HEK293 (cell line): ENCODE measurements around the gene EXOC2.

Source experiments
- CTCF ChIA-PET: fragments of 350-600 bp; formaldehyde crosslinking; extraction: SDS; loops from one replicate; lab custom pipeline; 2021; ENCODE audit warnings: antibody characterized with exemption; lab: Yijun Ruan, JAX
- POLR2A ChIA-PET: fragments of 300-600 bp; formaldehyde crosslinking; extraction: SDS; loops from one replicate; lab custom pipeline; 2020; ENCODE audit warnings: antibody characterized with exemption, inconsistent platforms; lab: Yijun Ruan, JAX
- H3K27ac ChIP-seq: fragments of 200-500 bp; sonication (Bioruptor generic); 2 replicates; pipeline ENCODE4 v1.5.1; 2014; ENCODE audit warnings: low read depth, low read length, control low read depth, inconsistent platforms; ENCODE audit errors: extremely low read depth
- H3K36me3 ChIP-seq, 2 experiments: fragments of 200-500 bp in 1 of 2; sonication (Bioruptor generic) in 1 of 2; 1 replicate in 1 of 2; 2 replicates in 1 of 2; pipeline ENCODE4 v1.5.1; 2014 to 2017; ENCODE audit warnings: inconsistent platforms in 2 of 2, low read length in 2 of 2; ENCODE audit not compliant: control insufficient read depth in 2 of 2, insufficient read depth in 1 of 2
- H3K4me1 ChIP-seq: fragments of 200-500 bp; sonication (Bioruptor generic); 2 replicates; pipeline ENCODE4 v1.5.1; 2014; ENCODE audit warnings: mild to moderate bottlenecking, low read length, inconsistent platforms; ENCODE audit not compliant: control insufficient read depth, insufficient read depth
- H3K4me3 ChIP-seq: 2 replicates; pipeline ENCODE4 v1.5.1; 2011; ENCODE audit warnings: low read depth, mild to moderate bottlenecking, control low read depth, low read length, moderate library complexity
- H3K9me3 ChIP-seq: fragments of 200-500 bp; sonication (Bioruptor generic); 2 replicates; pipeline ENCODE4 v1.5.1; 2014; ENCODE audit warnings: low read depth, low read length, inconsistent platforms; ENCODE audit not compliant: control insufficient read depth, insufficient read depth
- MYNN ChIP-seq: fragments of 450-650 bp; formaldehyde crosslinking; IDR thresholded peaks from 2 replicates; pipeline ENCODE4 v1.5.1; 2016; ENCODE audit warnings: missing biosample characterization, missing genetic modification characterization, borderline replicate concordance
- PATZ1 ChIP-seq: fragments of 450-650 bp; formaldehyde crosslinking; IDR thresholded peaks from 2 replicates; pipeline ENCODE4 v1.5.1; 2016; ENCODE audit warnings: missing biosample characterization, missing genetic modification characterization
- TSHZ1 ChIP-seq: fragments of 450-650 bp; formaldehyde crosslinking; IDR thresholded peaks from 2 replicates; pipeline ENCODE4 v1.5.1; 2016; ENCODE audit warnings: missing biosample characterization, missing genetic modification characterization, borderline replicate concordance
- ZBTB1 ChIP-seq: fragments of 450-650 bp; formaldehyde crosslinking; IDR thresholded peaks from 2 replicates; pipeline ENCODE4 v1.5.1; 2016; ENCODE audit warnings: missing biosample characterization, missing genetic modification characterization
- ZNF132 ChIP-seq: fragments of 450-650 bp; formaldehyde crosslinking; IDR thresholded peaks from 2 replicates; pipeline ENCODE4 v1.5.1; 2017; ENCODE audit warnings: missing biosample characterization, missing genetic modification characterization, borderline replicate concordance
- ZNF16 ChIP-seq: fragments of 450-650 bp; formaldehyde crosslinking; IDR thresholded peaks from 2 replicates; pipeline ENCODE4 v1.5.1; 2016; ENCODE audit warnings: low read depth, missing biosample characterization, missing genetic modification characterization
- ZNF26 ChIP-seq: fragments of 450-650 bp; formaldehyde crosslinking; IDR thresholded peaks from 2 replicates; pipeline ENCODE4 v1.5.1; 2016; ENCODE audit warnings: missing biosample characterization, missing genetic modification characterization
- ZNF266 ChIP-seq: fragments of 450-650 bp; formaldehyde crosslinking; IDR thresholded peaks from 2 replicates; pipeline ENCODE4 v1.5.1; 2016; ENCODE audit warnings: missing biosample characterization, missing genetic modification characterization, low read depth
- ZNF335 ChIP-seq: fragments of 450-650 bp; formaldehyde crosslinking; conservative IDR thresholded peaks from 2 replicates; pipeline ENCODE4 v1.5.1; 2016; ENCODE audit warnings: missing biosample characterization, missing genetic modification characterization
- ZNF350 ChIP-seq: fragments of 450-650 bp; formaldehyde crosslinking; IDR thresholded peaks from 2 replicates; pipeline ENCODE4 v1.5.0; 2017; ENCODE audit warnings: missing biosample characterization, mild to moderate bottlenecking, missing genetic modification characterization
- ZNF530 ChIP-seq: fragments of 450-650 bp; formaldehyde crosslinking; IDR thresholded peaks from 2 replicates; pipeline ENCODE4 v1.5.1; 2016; ENCODE audit warnings: low read depth, missing biosample characterization, missing genetic modification characterization
- ZNF544 ChIP-seq: fragments of 450-650 bp; formaldehyde crosslinking; IDR thresholded peaks from 2 replicates; pipeline ENCODE4 v1.5.0; 2017; ENCODE audit warnings: missing biosample characterization, missing genetic modification characterization
- ZNF561 ChIP-seq: fragments of 450-650 bp; IDR thresholded peaks from 2 replicates; pipeline ENCODE4 v1.5.1; 2018; ENCODE audit warnings: missing biosample characterization, missing genetic modification characterization, borderline replicate concordance
- ZNF629 ChIP-seq: fragments of 450-650 bp; formaldehyde crosslinking; IDR thresholded peaks from 2 replicates; pipeline ENCODE4 v1.5.1; 2017; ENCODE audit warnings: missing biosample characterization, missing genetic modification characterization
- ZNF785 ChIP-seq: fragments of 450-650 bp; formaldehyde crosslinking; IDR thresholded peaks from 2 replicates; pipeline ENCODE4 v1.5.1; 2016; ENCODE audit warnings: missing biosample characterization, missing genetic modification characterization
- ZSCAN16 ChIP-seq: fragments of 450-650 bp; formaldehyde crosslinking; IDR thresholded peaks from 2 replicates; pipeline ENCODE4 v1.5.1; 2016; ENCODE audit warnings: missing biosample characterization, missing genetic modification characterization
- ZSCAN23 ChIP-seq: fragments of 450-650 bp; formaldehyde crosslinking; IDR thresholded peaks from 2 replicates; pipeline ENCODE4 v1.5.1; 2016; ENCODE audit warnings: missing biosample characterization, missing genetic modification characterization
- ZSCAN5A ChIP-seq: fragments of 450-650 bp; formaldehyde crosslinking; IDR thresholded peaks from 2 replicates; pipeline ENCODE4 v1.5.1; 2016; ENCODE audit warnings: missing biosample characterization, missing genetic modification characterization

The EXOC2 gene

GRCh38 chr6:497258-497657 is 195.7 kb downstream of the EXOC2 start:
- H3K4me3 ChIP-seq: no peak overlapping the region
- H3K9me3 ChIP-seq: no peaks in the 10 kb centered on the region
- peaks cover 0 to 15% of the 10 kb centered on the region in 2 experiments for H3K36me3 ChIP-seq
- CTCF ChIA-PET: interaction anchor here (1.0 kb wide), 1 partner anchor 307 kb away, joined by 3 read pairs; no protein-coding TSS in a partner anchor
- no peak overlapping the region for H3K27ac ChIP-seq
- H3K4me1 ChIP-seq: no peaks in the 10 kb centered on the region
- no peak for TF ChIP-seq ZBTB1 (tag by site-specific recombination)
- TF ChIP-seq, all 188 proteins: peak for 0
- POLR2A ChIA-PET: no interaction called here

GRCh38 chr6:496649-497048 is 196.3 kb downstream of the EXOC2 start:
- Histone ChIP-seq H3K4me3 (no peak overlapping the region), H3K4me1 (no peaks in the 10 kb centered on the region), H3K36me3 (peaks cover 0 to 15% of the 10 kb centered on the region in 2 experiments), H3K9me3 (no peaks in the 10 kb centered on the region), H3K27ac (no peak overlapping the region)
- ChIA-PET POLR2A (no interaction called here), CTCF (interaction anchor here (0.7 to 1.0 kb wide), 2 partner anchors 19 to 307 kb away, joined by 3 read pairs; no protein-coding TSS in a partner anchor)
- TF ChIP-seq ZNF561 (tag by site-specific recombination) (no peak), ZNF530 (tag by site-specific recombination) (no peak), ZSCAN23 (tag by site-specific recombination) (no peak), TSHZ1 (tag by site-specific recombination) (no peak), MYNN (tag by site-specific recombination) (no peak), PATZ1 (tag by site-specific recombination) (no peak), ZNF26 (no peak), ZNF544 (tag by site-specific recombination) (no peak), ZNF629 (tag by site-specific recombination) (no peak), ZNF350 (tag by site-specific recombination) (no peak), ZNF785 (tag by site-specific recombination) (no peak)

- H3K4me1 ChIP-seq: no peaks in the 10 kb centered on the region
- no peaks in the 10 kb centered on the region for H3K9me3 ChIP-seq
- no peak for TF ChIP-seq ZNF132 (tag by site-specific recombination)
- TF ChIP-seq ZSCAN16 (tag by site-specific recombination): no peak
- no peak for TF ChIP-seq ZNF266 (tag by site-specific recombination)
- TF ChIP-seq ZNF16 (tag by site-specific recombination): no peak
- TF ChIP-seq MYNN (tag by site-specific recombination): no peak
- TF ChIP-seq ZSCAN5A (tag by site-specific recombination): no peak
- TF ChIP-seq ZNF335 (tag by site-specific recombination): no peak
- H3K4me3 ChIP-seq: no peak overlapping the region
- POLR2A ChIA-PET: no interaction called here
- CTCF ChIA-PET: no interaction called here
- H3K36me3 ChIP-seq: peaks cover 0 to 15% of the 10 kb centered on the region in 2 experiments
- H3K27ac ChIP-seq: no peak overlapping the region
Measured at GRCh38 chr6:494394-494793, 198.5 kb downstream of the EXOC2 start.
